Sigmoid colon (tissue), 4 donors: ENCODE data around the gene EIF4G3.

Source experiments
- CTCF ChIP-seq, 4 experiments: fragments of 450-650 bp in 3 of 4; fragments of 200-600 bp in 1 of 4; IDR thresholded peaks; one replicate each; pipeline ENCODE4 v1.5.1; 2016 to 2019; ENCODE audit warnings: antibody characterized with exemption in 4 of 4, mild to moderate bottlenecking in 3 of 4, moderate library complexity in 2 of 4
- EP300 ChIP-seq, 4 donors: sonication (generic); formaldehyde crosslinking; IDR thresholded peaks; one replicate each; pipeline ENCODE4 v1.6.1; 2017; ENCODE audit warnings: antibody characterized with exemption in 4 of 4
- POLR2A ChIP-seq, 2 donors: fragments of 450-650 bp; IDR thresholded peaks; one replicate each; pipeline ENCODE4 v1.6.1; 2016; ENCODE audit warnings: antibody characterized with exemption in 2 of 2, mild to moderate bottlenecking in 2 of 2, moderate library complexity in 2 of 2

DNA sequence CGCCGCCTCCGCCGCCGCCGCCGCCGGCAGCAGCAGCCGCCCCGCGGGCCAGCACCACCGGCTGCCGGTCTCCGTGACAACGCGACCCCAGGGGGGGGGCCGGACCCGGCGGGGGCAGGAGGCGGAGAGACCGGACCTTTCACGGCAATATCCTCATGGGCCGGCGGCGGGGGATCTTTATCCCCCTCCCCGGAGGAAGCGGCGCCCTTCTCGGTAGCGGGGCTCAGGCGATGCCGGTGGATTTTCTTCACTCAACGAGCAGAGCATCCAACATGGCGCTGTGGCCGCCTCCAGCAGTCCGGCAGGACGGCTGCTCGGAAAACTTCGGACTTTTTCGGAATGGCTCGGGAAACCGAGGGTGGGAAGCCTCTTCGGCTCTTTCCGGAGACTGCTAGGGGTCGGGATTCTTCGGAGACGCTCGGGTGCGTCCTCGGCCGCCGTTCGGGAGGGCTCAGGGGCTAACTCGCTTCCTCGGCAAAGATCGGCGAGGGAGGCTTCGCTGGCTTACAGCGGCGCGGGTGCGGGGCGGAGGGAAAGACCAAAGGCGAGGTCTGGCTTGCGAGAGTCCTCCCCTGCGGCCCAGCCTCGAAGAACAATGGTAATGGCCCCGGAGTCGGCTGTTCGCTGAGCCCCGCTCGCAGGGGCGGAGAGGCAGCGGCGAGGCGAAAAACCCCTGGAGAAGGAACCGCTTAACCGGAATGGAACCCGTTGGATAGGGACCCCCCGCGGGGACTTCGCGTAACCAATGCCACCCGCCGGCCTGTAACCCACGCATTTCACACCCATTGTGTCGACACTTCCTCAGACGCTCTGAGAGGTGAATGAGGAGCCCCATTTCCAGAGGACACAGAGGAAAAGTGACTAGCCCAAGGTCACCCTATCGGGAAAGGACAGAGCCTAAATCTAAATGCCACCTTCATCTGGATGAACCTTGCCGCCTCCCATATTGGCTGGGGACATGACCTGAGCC, at the start of gene EIF4G3:
- TF ChIP-seq CTCF (IDR thresholded peaks at IDR 0.05), result no peak
- TF ChIP-seq POLR2A (IDR thresholded peaks at IDR 0.05), result peak; percentile 42 to 69
- TF ChIP-seq EP300 (IDR thresholded peaks at IDR 0.05), result peak in 1 of 4 donors; percentile 33
